ENCODE measurements around the gene TRIO.

TRIO gene

DNA sequence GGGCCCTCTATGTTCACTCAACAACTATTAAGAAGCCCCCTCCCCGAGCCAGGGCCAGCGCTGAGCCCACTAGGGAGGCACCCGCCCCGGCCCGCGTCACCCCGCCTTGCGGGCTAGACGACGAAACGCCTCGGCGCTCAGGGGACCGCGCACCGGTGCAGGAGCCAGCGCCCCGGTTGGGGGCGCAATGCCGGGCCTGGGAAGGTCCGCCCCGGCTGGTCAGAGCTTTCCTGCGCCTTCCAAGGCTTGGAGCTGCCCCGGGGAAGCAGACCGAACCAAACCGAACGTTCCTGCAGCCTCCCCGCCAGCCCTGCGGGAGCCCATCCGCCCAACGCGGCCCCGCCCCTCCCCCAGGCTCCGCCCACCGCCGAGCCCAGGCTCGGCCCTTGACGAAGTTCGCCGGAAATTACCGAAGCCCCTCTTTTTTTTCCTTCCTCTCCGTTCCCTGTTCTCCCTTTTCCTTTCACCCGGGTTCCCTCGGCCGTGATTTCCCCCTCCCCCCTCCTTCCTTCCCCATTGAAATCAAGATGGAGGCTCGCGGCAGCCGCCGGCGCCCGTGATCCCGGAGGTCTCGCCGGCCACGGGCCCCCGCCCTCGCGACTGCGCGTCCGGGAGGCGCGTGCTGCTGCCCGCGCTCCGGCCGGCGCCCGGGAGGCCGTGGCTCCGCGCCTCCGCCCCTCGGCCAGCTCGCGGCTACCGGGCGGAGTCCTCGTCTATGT, at the start of gene TRIO (continued):
- no peak for TF ChIP-seq ZNF510 (tag by site-specific recombination; IDR thresholded peaks at IDR 0.05; ENCODE audit: insufficient replicate concordance)
- no peak for TF ChIP-seq ZNF239 (tag by site-specific recombination; IDR thresholded peaks at IDR 0.05)
- TF ChIP-seq, protein P1, sequence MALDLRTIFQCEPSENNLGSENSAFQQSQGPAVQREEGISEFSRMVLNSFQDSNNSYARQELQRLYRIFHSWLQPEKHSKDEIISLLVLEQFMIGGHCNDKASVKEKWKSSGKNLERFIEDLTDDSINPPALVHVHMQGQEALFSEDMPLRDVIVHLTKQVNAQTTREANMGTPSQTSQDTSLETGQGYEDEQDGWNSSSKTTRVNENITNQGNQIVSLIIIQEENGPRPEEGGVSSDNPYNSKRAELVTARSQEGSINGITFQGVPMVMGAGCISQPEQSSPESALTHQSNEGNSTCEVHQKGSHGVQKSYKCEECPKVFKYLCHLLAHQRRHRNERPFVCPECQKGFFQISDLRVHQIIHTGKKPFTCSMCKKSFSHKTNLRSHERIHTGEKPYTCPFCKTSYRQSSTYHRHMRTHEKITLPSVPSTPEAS (tag by site-specific recombination; IDR thresholded peaks at IDR 0.05), result no peak
- TF ChIP-seq HOXD13 (CRISPR knock-in tag; IDR thresholded peaks at IDR 0.05; ENCODE audit: borderline replicate concordance), result no peak
- TF ChIP-seq, protein P2, sequence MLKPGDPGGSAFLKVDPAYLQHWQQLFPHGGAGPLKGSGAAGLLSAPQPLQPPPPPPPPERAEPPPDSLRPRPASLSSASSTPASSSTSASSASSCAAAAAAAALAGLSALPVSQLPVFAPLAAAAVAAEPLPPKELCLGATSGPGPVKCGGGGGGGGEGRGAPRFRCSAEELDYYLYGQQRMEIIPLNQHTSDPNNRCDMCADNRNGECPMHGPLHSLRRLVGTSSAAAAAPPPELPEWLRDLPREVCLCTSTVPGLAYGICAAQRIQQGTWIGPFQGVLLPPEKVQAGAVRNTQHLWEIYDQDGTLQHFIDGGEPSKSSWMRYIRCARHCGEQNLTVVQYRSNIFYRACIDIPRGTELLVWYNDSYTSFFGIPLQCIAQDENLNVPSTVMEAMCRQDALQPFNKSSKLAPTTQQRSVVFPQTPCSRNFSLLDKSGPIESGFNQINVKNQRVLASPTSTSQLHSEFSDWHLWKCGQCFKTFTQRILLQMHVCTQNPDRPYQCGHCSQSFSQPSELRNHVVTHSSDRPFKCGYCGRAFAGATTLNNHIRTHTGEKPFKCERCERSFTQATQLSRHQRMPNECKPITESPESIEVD (tag by site-specific recombination; IDR thresholded peaks at IDR 0.05), result no peak
- TF ChIP-seq ZNF175 (tag by site-specific recombination; IDR thresholded peaks at IDR 0.05), result no peak
- TF ChIP-seq ZNF138 (tag by site-specific recombination; IDR thresholded peaks at IDR 0.05; ENCODE audit: borderline replicate concordance), result no peak
- TF ChIP-seq ZNF843 (tag by site-specific recombination; IDR thresholded peaks at IDR 0.05), result 0 out of 2 replicates have a peak, but pooled peaks have one; percentile 24
- TF ChIP-seq ZBTB17 (tag by site-specific recombination; IDR thresholded peaks at IDR 0.05), result peak; percentile 81
- TF ChIP-seq ZNF2 (tag by site-specific recombination; IDR thresholded peaks at IDR 0.05), result peak; percentile 61
- no peak for TF ChIP-seq ZNF148 (tag by site-specific recombination; IDR thresholded peaks at IDR 0.05; ENCODE audit: borderline replicate concordance)
- TF ChIP-seq ZNF292 (tag by site-specific recombination; IDR thresholded peaks at IDR 0.05; ENCODE audit: borderline replicate concordance, low read depth), result no peak
- TF ChIP-seq ZSCAN30 (tag by site-specific recombination; IDR thresholded peaks at IDR 0.05), result peak; percentile 72
- peak; percentile 83; the same call in 1 of the 2 replicates for TF ChIP-seq WT1 (tag by site-specific recombination; IDR thresholded peaks at IDR 0.05)
- TF ChIP-seq, protein P3, sequence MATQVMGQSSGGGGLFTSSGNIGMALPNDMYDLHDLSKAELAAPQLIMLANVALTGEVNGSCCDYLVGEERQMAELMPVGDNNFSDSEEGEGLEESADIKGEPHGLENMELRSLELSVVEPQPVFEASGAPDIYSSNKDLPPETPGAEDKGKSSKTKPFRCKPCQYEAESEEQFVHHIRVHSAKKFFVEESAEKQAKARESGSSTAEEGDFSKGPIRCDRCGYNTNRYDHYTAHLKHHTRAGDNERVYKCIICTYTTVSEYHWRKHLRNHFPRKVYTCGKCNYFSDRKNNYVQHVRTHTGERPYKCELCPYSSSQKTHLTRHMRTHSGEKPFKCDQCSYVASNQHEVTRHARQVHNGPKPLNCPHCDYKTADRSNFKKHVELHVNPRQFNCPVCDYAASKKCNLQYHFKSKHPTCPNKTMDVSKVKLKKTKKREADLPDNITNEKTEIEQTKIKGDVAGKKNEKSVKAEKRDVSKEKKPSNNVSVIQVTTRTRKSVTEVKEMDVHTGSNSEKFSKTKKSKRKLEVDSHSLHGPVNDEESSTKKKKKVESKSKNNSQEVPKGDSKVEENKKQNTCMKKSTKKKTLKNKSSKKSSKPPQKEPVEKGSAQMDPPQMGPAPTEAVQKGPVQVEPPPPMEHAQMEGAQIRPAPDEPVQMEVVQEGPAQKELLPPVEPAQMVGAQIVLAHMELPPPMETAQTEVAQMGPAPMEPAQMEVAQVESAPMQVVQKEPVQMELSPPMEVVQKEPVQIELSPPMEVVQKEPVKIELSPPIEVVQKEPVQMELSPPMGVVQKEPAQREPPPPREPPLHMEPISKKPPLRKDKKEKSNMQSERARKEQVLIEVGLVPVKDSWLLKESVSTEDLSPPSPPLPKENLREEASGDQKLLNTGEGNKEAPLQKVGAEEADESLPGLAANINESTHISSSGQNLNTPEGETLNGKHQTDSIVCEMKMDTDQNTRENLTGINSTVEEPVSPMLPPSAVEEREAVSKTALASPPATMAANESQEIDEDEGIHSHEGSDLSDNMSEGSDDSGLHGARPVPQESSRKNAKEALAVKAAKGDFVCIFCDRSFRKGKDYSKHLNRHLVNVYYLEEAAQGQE (tag by site-specific recombination; IDR thresholded peaks at IDR 0.05), result no peak
- TF ChIP-seq ZNF837 (tag by site-specific recombination; IDR thresholded peaks at IDR 0.05), result no peak
- TF ChIP-seq ZNF23 (tag by site-specific recombination; IDR thresholded peaks at IDR 0.05; ENCODE audit: borderline replicate concordance), result no peak
- TF ChIP-seq ZNF621 (tag by site-specific recombination; IDR thresholded peaks at IDR 0.05), result no peak
- TF ChIP-seq ZNF266 (tag by site-specific recombination; IDR thresholded peaks at IDR 0.05; ENCODE audit: low read depth), result no peak
- no peak for TF ChIP-seq ZBTB1 (tag by site-specific recombination; IDR thresholded peaks at IDR 0.05)
- TF ChIP-seq, protein P4, sequence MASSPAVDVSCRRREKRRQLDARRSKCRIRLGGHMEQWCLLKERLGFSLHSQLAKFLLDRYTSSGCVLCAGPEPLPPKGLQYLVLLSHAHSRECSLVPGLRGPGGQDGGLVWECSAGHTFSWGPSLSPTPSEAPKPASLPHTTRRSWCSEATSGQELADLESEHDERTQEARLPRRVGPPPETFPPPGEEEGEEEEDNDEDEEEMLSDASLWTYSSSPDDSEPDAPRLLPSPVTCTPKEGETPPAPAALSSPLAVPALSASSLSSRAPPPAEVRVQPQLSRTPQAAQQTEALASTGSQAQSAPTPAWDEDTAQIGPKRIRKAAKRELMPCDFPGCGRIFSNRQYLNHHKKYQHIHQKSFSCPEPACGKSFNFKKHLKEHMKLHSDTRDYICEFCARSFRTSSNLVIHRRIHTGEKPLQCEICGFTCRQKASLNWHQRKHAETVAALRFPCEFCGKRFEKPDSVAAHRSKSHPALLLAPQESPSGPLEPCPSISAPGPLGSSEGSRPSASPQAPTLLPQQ (tag by site-specific recombination; IDR thresholded peaks at IDR 0.05), result peak; percentile 62; the same call in 1 of the 2 replicates
- no peak for TF ChIP-seq ZNF791 (tag by site-specific recombination; IDR thresholded peaks at IDR 0.05)
- TF ChIP-seq ZBTB10 (tag by site-specific recombination; IDR thresholded peaks at IDR 0.05), result peak; percentile 65; the same call in 1 of the 2 replicates
